K562 (cell line): Measurements from ENCODE around the gene CRHR2. TPM values are rescaled to one million over a fixed set of nuclear protein-coding genes. Genes with fewer than 3 reads are reported as not detected.

Source experiments
- ATAC-seq: fragments of 200-7000 bp; cut with Tn5 transposase; 3 replicates; pipeline ENCODE4 v1.9.1; 2020; ENCODE audit warnings: moderate library complexity
- BruUV-seq: library from RNA; stranded (reverse); fragments of 400-500 nt; replicated peaks from 2 replicates; lab custom pipeline; 2021; lab: Mats Ljungman, UMichigan
- CTCF ChIA-PET: fragments of 300-600 bp; formaldehyde crosslinking; extraction: SDS; loops from one replicate; lab custom pipeline; 2021; ENCODE audit warnings: low intra/inter-chr PET ratio; lab: Yijun Ruan, JAX
- POLR2A ChIA-PET: fragments of 300-600, 350-650 bp; sonication (Branson Sonifier 250); formaldehyde crosslinking; extraction: SDS; loops from one replicate; lab custom pipeline; 2021; ENCODE audit warnings: antibody characterized with exemption, inconsistent platforms; lab: Yijun Ruan, JAX
- DNase-seq, 4 experiments: peaks; one replicate each; pipeline versions ENCODE4 v3.0.0 to v3.0.0-alpha.2; 2011 to 2018; ENCODE audit warnings: low spot score in 3 of 4, mixed read lengths in 3 of 4; ENCODE audit errors: extremely low read depth in 1 of 4
- FAIRE-seq: peaks from 2 replicates; lab custom pipeline; 2011; peaks lifted over from hg19 to GRCh38; lab: Jason Lieb, UNC
- H2AFZ ChIP-seq: 2 replicates; pipeline ENCODE4 v1.6.0; 2011; ENCODE audit warnings: low read depth, low read length, control low read depth, inconsistent platforms
- H3K27ac ChIP-seq: fragments of 200-600 bp; 3 replicates; pipeline ENCODE4 v1.8.0; 2011; ENCODE audit warnings: low read depth, mild to moderate bottlenecking, control low read depth, inconsistent platforms, low read length, moderate library complexity, mixed read lengths; ENCODE audit errors: extremely low read depth
- H3K27me3 ChIP-seq, 2 experiments: fragments of 300-600 bp in 1 of 2; 2 replicates in 1 of 2; 3 replicates in 1 of 2; pipeline versions ENCODE4 v1.6.0 to v1.8.0; 2011; ENCODE audit warnings: inconsistent platforms in 2 of 2, low read length in 2 of 2, mild to moderate bottlenecking in 1 of 2, mixed read lengths in 1 of 2, moderate library complexity in 1 of 2; ENCODE audit not compliant: control insufficient read depth in 2 of 2, insufficient read depth in 2 of 2
- H3K36me3 ChIP-seq: fragments of 300-600 bp; 3 replicates; pipeline ENCODE4 v1.8.0; 2011; ENCODE audit warnings: mild to moderate bottlenecking, low read length, inconsistent platforms; ENCODE audit not compliant: control insufficient read depth, insufficient read depth
- H3K4me1 ChIP-seq, 2 experiments: fragments of 200-600 bp in 1 of 2; replicated peaks in 1 of 2; 2 replicates in 1 of 2; 3 replicates in 1 of 2; pipeline versions ENCODE4 v1.5.1 to v1.8.0; 2011; ENCODE audit warnings: inconsistent platforms in 2 of 2, low read length in 2 of 2, mild to moderate bottlenecking in 1 of 2, mixed read lengths in 1 of 2, moderate library complexity in 1 of 2; ENCODE audit not compliant: control insufficient read depth in 2 of 2, insufficient read depth in 2 of 2
- H3K4me2 ChIP-seq: 2 replicates; pipeline ENCODE4 v1.6.1; 2011; ENCODE audit warnings: low read length, control low read depth, inconsistent platforms, mixed read lengths; ENCODE audit not compliant: insufficient read depth
- H3K4me3 ChIP-seq: fragments of 200-600 bp; sonication (generic), shearing (Covaris generic); 2 replicates; pipeline ENCODE4 v1.5.1; 2016; ENCODE audit warnings: control low read depth, inconsistent platforms
- H3K79me2 ChIP-seq: fragments of 200-600 bp; 3 replicates; pipeline ENCODE4 v1.8.0; 2011; ENCODE audit warnings: low read length, inconsistent platforms; ENCODE audit not compliant: control insufficient read depth, insufficient read depth
- H3K9ac ChIP-seq, 2 experiments: 2 replicates each; pipeline versions ENCODE4 v1.6.0 to v1.6.1; 2011; ENCODE audit warnings: low read depth in 2 of 2, low read length in 2 of 2, control low read depth in 1 of 2, inconsistent platforms in 1 of 2, mild to moderate bottlenecking in 1 of 2, mixed read lengths in 1 of 2; ENCODE audit not compliant: insufficient read depth in 1 of 2
- H3K9me1 ChIP-seq: one replicate; pipeline ENCODE4 v1.6.0; 2011; ENCODE audit warnings: inconsistent platforms, mild to moderate bottlenecking, low read length, moderate library complexity; ENCODE audit not compliant: control insufficient read depth, insufficient read depth
- H3K9me3 ChIP-seq: replicated peaks from 2 replicates; pipeline ENCODE4 v1.5.1; 2011; ENCODE audit warnings: low read depth, low read length, inconsistent platforms; ENCODE audit not compliant: control insufficient read depth, insufficient read depth
- H4K20me1 ChIP-seq: replicated peaks from 2 replicates; pipeline ENCODE4 v1.6.1; 2011; ENCODE audit warnings: low read length, inconsistent platforms, mixed read lengths; ENCODE audit not compliant: control insufficient read depth, insufficient read depth
- CREB1 ChIP-seq, 2 experiments: sonication (generic) in 1 of 2; formaldehyde crosslinking in 1 of 2; IDR thresholded peaks; 2 replicates each; pipeline versions ENCODE4 v1.6.1 to v1.8.0; 2012 to 2022; ENCODE audit warnings: inconsistent platforms in 1 of 2, mild to moderate bottlenecking in 1 of 2, missing genetic modification reagents in 1 of 2, moderate library complexity in 1 of 2
- HMBOX1 ChIP-seq: sonication (generic); IDR thresholded peaks from 2 replicates; pipeline ENCODE4 v1.6.1; 2016
- POLR2G ChIP-seq: fragments of 200-400 bp; formaldehyde crosslinking; IDR thresholded peaks from 2 replicates; pipeline ENCODE4 v1.6.1; 2017; ENCODE audit warnings: low read depth, mild to moderate bottlenecking, antibody characterized with exemption, low read length, moderate library complexity
- RCOR1 ChIP-seq, 2 experiments: IDR thresholded peaks; 2 replicates each; pipeline ENCODE4 v1.6.1; 2012; ENCODE audit warnings: low read depth in 2 of 2, low read length in 2 of 2, borderline replicate concordance in 1 of 2, improper control_type of control experiment in 1 of 2
- SIN3B ChIP-seq: fragments of 450-650 bp; IDR thresholded peaks from 2 replicates; pipeline ENCODE4 v1.6.1; 2017; ENCODE audit warnings: low read depth, mild to moderate bottlenecking, moderate library complexity
- ZBTB34 ChIP-seq: fragments of 250-450 bp; sonication (Bioruptor Pico); IDR thresholded peaks from 2 replicates; pipeline ENCODE4 v1.8.0; 2021; ENCODE audit warnings: mild to moderate bottlenecking, moderate library complexity
- ZNF12 ChIP-seq: sonication (generic); formaldehyde crosslinking; IDR thresholded peaks from 2 replicates; pipeline ENCODE4 v1.4.0; 2020; ENCODE audit warnings: mild to moderate bottlenecking, missing genetic modification reagents
- WGBS: fragments of 100-300 bp; shearing (Covaris generic); methylation state at CpG from one replicate; pipeline ENCODE4 v1.1.6; 2016; ENCODE audit warnings: low coverage, mixed read lengths; ENCODE audit not compliant: insufficient coverage; ENCODE audit errors: missing lambda C conversion rate; 5-methylcytosine and 5-hydroxymethylcytosine counted together
- in situ Hi-C: fragments of 300-500 bp; cut with MboI; formaldehyde crosslinking; loops from 4 replicates; pipeline ENCODE4 v1.15.0; 2018; ENCODE audit warnings: inconsistent platforms, mixed read lengths
- intact Hi-C: fragments of 100-400 bp; cut with micrococcal nuclease; formaldehyde crosslinking; loops from 2 replicates; pipeline ENCODE4 v1.14.2; 2022
- polyA plus RNA-seq, 8 experiments: library from polyadenylated mRNA; depleted of rRNA in 4 of 8; stranded (reverse) in 5 of 8; unstranded in 3 of 8; fragments of >200 nt; fragmentation: Nextera tagmentation in 2 of 8; fragmentation: Illumina TruSeq in 1 of 8; extraction: Ambion mirVana in 2 of 8; extraction: Trizol in 1 of 8; gene quantifications; 2 replicates each; pipeline versions ENCODE4 v1.2.1 to v1.2.3, GENCODE V29; 2011 to 2014; ENCODE audit warnings: inconsistent platforms in 1 of 8, missing spikeins in 1 of 8
- total RNA-seq, 7 experiments: library from RNA; depleted of rRNA in 6 of 7; stranded (reverse); fragments of >200 nt in 6 of 7; fragmentation: Illumina TruSeq in 2 of 7; extraction: Trizol in 2 of 7; gene quantifications; 2 replicates each; pipeline versions ENCODE4 v1.2.1 to v1.2.3, GENCODE V29; 2011 to 2021; ENCODE audit warnings: low replicate concordance in 1 of 7

The CRHR2 gene
- total and polyA plus RNA-seq, 9 of the 15 experiments (the other 6 are each of a cell fraction or from before 2014, with no cell fraction given): not detected

GRCh38 chr7:30684351-30684750 is 2.1 kb upstream of the CRHR2 start:
- H3K9me3 ChIP-seq: no peaks in the 10 kb centered on the region
- ChIA-PET POLR2A (interaction anchor here (0.6 to 1.5 kb wide), 3 partner anchors 10 to 41 kb away, joined by 3 to 4 read pairs (median 3); no protein-coding TSS in a partner anchor), CTCF (no interaction called here)
- peaks cover 15% of the 10 kb centered on the region for H4K20me1 ChIP-seq
- H3K27ac ChIP-seq: no peak overlapping the region
- H2AFZ ChIP-seq: no peak overlapping the region
- H3K4me1 ChIP-seq: peaks cover 0 to 15% of the 10 kb centered on the region in 2 experiments; a peak in 1 of 5 replicates
- H3K9me1 ChIP-seq: no peaks in the 10 kb centered on the region
- BruUV-seq: no TSS peak
- H3K36me3 ChIP-seq: no peaks in the 10 kb centered on the region
- in situ Hi-C loops: no loop called here
- FAIRE-seq: peak; percentile 35
- intact Hi-C loops: no loop called here
- no peak for DNase-seq
- no peak overlapping the region for H3K4me3 ChIP-seq
- ATAC-seq: no peak
- TF ChIP-seq HMBOX1: no peak
- TF ChIP-seq ZNF12 (CRISPR knock-in tag): no peak
- TF ChIP-seq RCOR1 (IDR thresholded peaks at IDR 0.05; ENCODE audit: borderline replicate concordance in 1 of 2, low read depth in 2 of 2, low read length in 2 of 2): no peak
- no peak for TF ChIP-seq SIN3B
- no peak for TF ChIP-seq CREB1 (IDR thresholded peaks at IDR 0.05)
- no peak for TF ChIP-seq CREB1 (CRISPR knock-in tag; IDR thresholded peaks at IDR 0.05)
- no peak for TF ChIP-seq POLR2G
- no peak for TF ChIP-seq ZBTB34 (CRISPR knock-in tag)
- 0% methylated on average over 2 of the region's 2 CpGs for WGBS
- H3K9ac ChIP-seq: no peak overlapping the region
- peaks cover 15 to 61% of the 10 kb centered on the region in 2 experiments; a peak in 4 of 5 replicates for H3K27me3 ChIP-seq
- no peaks in the 10 kb centered on the region for H3K79me2 ChIP-seq
- H3K4me2 ChIP-seq: no peak overlapping the region
